Heart right ventricle (tissue), 16 donors: ENCODE data around the gene BUD23. TPM values are rescaled to one million over a fixed set of nuclear protein-coding genes. Genes with fewer than 3 reads are reported as not detected.

Experiments
- ATAC-seq, 8 donors: fragments of 200-7000 bp; cut with Tn5 transposase; one replicate each; pipeline ENCODE4 v1.9.1; 2020; ENCODE audit warnings: mild to moderate bottlenecking in 8 of 8, moderate library complexity in 8 of 8, moderate number of reproducible peaks in 1 of 8
- DNase-seq, 2 donors: peaks; one replicate each; pipeline ENCODE4 v3.0.0-alpha.2; 2020
- H3K27ac ChIP-seq, 10 donors: fragments of 200-600 bp; sonication (generic) in 2 of 10; one replicate each; pipeline versions ENCODE4 v1.5.0 to v1.8.0; 2020 to 2022; ENCODE audit warnings: mild to moderate bottlenecking in 3 of 10
- H3K27me3 ChIP-seq, 7 donors: fragments of 200-600 bp; one replicate each; pipeline ENCODE4 v1.8.0; 2021 to 2022; ENCODE audit warnings: mild to moderate bottlenecking in 2 of 7
- H3K36me3 ChIP-seq, 9 donors: fragments of 200-600 bp; sonication (generic) in 1 of 9; one replicate each; pipeline versions ENCODE4 v1.5.0 to v1.8.0; 2020 to 2022; ENCODE audit warnings: mild to moderate bottlenecking in 2 of 9
- H3K4me1 ChIP-seq, 9 donors: fragments of 200-600 bp; sonication (generic) in 1 of 9; one replicate each; pipeline versions ENCODE4 v1.5.0 to v1.8.0; 2020 to 2022; ENCODE audit warnings: mild to moderate bottlenecking in 4 of 9
- H3K4me3 ChIP-seq, 10 donors: fragments of 200-600 bp; sonication (generic) in 2 of 10; one replicate each; pipeline versions ENCODE4 v1.5.0 to v1.8.0; 2020 to 2022; ENCODE audit warnings: mild to moderate bottlenecking in 7 of 10, moderate library complexity in 2 of 10
- H3K9me3 ChIP-seq, 11 donors: fragments of 200-600 bp in 10 of 11; sonication (generic) in 2 of 11; one replicate each; pipeline versions ENCODE4 v1.5.0 to v1.8.0; 2013 to 2022; ENCODE audit warnings: mild to moderate bottlenecking in 2 of 11, control low read depth in 1 of 11, moderate library complexity in 1 of 11
- WGBS, 2 donors: extraction: QIAGEN DNeasy Blood & Tissue Kit; methylation state at CpG; one replicate each; pipeline ENCODE4 v1.1.7; 2013; ENCODE audit warnings: inconsistent platforms in 1 of 2; 5-methylcytosine and 5-hydroxymethylcytosine counted together
- intact Hi-C, 10 donors: fragments of 100-400 bp; cut with DNase I; formaldehyde crosslinking; loops; one replicate each; pipeline versions ENCODE4 v1.11.1 to v1.14.2; 2022
- polyA plus RNA-seq, 2 donors: library from polyadenylated mRNA; stranded (reverse); fragments of 200-250 nt; gene quantifications; one replicate each; pipeline ENCODE4 v1.2.3, GENCODE V29; 2013
- total RNA-seq, 10 donors: library from RNA; stranded (reverse); fragmentation: NEBNext Ultra II Directional in 3 of 10; extraction: Animal tissue kit (Norgen Biotek cat#: 25700) in 3 of 10; gene quantifications; one replicate each; pipeline versions ENCODE4 v1.2.1 to v1.2.4, GENCODE V29; 2021 to 2023
- TF ChIP-seq, protein P1 (sequence below), 9 donors: fragments of 200-600 bp; sonication (generic) in 2 of 9; IDR thresholded peaks; one replicate each; pipeline versions ENCODE4 v1.5.0 to v1.8.0; 2021 to 2022; ENCODE audit warnings: antibody characterized with exemption in 9 of 9, mild to moderate bottlenecking in 5 of 9, moderate library complexity in 1 of 9
- donor health status: Arrhythmogenic right ventricular cardiomyopathy.
- donor health status: ischemic (EF 13 %, LVEDD 7.1; RV severe dilation, severe dysfunction).
- donor health status: healthy with polysubstance abuse.
- donor health status: DM: no; HTN: yes; CAD: no.
- donor health status: DM: no; HTN: no; CAD: no.
- donor health status: ischemic (EF 25% LVEDD 6.9; RV normal size, moderate dysfunction).
- donor health status: ischemic (EF 25% LVEDD 5.7; RV mildly dilated, moderate dysfunction).
- donor health status: healthy.
- donor health status: DM: yes; HTN: yes; CAD: no.
- donor health status: Ischemic cardiomyopathy.
- donor health status: ischemic (EF 35%, LVEDD 5.7; RV mildly dilated, moderate dysfunction).
- donor health status: nonischemic (EF 11% LVEDD 7.7; RV severe dilation, severe dysfunction).
- donor health status: DM: yes; HTN: yes; CAD: no.
- donor health status: PGD.
- donor health status: ischemic (EF 29% LVEDD 5.4; RV normal size, mild dysfunction).
- donor health status: nonischemic (EF 23%, LVEDD 6.1; RV moderate dilation, normal function).

The BUD23 gene
- total and polyA plus RNA-seq, 12 donors = 63.4 to 134 (median 67.4) TPM

DNA sequence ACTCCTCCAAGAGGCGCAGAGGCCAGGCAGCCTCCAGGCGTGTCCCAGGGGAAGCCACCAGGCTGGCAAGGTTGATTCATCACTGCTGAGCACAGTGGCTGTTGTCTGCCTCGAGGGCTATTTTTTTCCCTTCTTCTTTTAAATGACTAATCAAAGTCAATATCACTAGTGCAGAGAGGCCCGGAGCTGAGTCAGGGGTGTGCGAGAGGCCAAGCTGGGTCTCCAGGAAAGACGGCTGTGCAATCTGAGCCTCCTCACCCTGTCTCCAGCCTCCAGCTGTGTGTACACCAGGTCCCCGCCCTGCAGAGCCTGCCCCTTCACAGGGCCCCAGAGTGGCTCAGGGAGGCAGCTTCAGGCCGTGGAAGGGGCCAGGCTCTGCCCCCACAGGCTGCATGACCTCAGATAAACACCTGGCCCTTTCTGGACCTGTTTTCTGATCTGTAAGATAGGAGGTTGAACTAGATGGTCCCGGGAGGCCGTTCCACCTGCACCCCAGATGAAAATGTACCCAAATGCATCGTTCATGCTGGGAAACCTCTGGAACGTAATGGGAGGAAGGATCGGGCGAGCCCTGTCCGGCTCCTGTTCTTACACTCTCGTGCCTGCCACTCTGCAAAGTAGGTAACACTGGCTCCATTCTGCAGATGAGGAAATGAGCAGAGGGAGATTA is 32.4 kb downstream of the BUD23 start:
- DNase-seq (no peak), ATAC-seq (peak in 1 of 8 donors; percentile 34)
- H3K36me3 ChIP-seq = no peaks in the 10 kb centered on the region
- H3K27me3 ChIP-seq = peaks cover 0 to 55% (median 0%) of the 10 kb centered on the region in 7 donors
- intact Hi-C loops = no loop called here
- H3K4me1 ChIP-seq = peaks cover 0 to 43% (median 14%) of the 10 kb centered on the region in 9 donors
- H3K9me3 ChIP-seq = no peaks in the 10 kb centered on the region
- H3K27ac ChIP-seq = no peak overlapping the region
- TF ChIP-seq, protein P1, sequence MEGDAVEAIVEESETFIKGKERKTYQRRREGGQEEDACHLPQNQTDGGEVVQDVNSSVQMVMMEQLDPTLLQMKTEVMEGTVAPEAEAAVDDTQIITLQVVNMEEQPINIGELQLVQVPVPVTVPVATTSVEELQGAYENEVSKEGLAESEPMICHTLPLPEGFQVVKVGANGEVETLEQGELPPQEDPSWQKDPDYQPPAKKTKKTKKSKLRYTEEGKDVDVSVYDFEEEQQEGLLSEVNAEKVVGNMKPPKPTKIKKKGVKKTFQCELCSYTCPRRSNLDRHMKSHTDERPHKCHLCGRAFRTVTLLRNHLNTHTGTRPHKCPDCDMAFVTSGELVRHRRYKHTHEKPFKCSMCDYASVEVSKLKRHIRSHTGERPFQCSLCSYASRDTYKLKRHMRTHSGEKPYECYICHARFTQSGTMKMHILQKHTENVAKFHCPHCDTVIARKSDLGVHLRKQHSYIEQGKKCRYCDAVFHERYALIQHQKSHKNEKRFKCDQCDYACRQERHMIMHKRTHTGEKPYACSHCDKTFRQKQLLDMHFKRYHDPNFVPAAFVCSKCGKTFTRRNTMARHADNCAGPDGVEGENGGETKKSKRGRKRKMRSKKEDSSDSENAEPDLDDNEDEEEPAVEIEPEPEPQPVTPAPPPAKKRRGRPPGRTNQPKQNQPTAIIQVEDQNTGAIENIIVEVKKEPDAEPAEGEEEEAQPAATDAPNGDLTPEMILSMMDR (IDR thresholded peaks at IDR 0.05) = no peak
- WGBS, 2 donors = 72 to 77% methylated on average over 16 of the region's 16 CpGs
- H3K4me3 ChIP-seq = no peak overlapping the region

DNA sequence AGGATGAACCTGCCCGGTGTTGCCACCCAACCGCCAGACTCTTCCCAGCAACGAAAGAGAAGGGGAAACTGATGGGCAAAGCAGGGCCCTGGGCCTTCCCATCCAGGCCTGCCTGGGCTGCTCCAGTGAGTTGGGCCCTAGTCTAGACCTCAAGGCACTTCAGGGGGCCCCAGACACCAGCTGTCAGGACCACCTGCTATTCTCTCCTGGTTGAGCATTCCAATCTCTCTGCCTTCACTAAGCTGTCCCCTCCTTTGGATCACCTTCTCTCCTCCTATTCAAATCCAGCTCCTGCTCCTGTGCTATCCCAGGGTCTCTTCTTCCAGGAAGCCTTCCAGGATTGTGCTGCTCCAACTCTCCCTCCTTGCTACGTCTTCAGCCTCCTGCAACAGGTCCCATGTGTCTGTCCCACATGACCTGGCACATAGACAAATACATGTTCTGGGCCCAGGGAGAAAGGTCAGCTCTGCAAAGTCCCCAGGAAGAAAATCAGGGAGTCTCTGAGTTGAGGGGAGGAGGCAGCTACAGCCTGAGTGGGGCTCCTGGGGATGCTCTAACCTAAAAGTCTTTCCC is 33.0 kb downstream of the BUD23 start:
- no peak overlapping the region for H3K27ac ChIP-seq
- 67 to 74% methylated on average over 4 of the region's 4 CpGs for WGBS, 2 donors

DNA sequence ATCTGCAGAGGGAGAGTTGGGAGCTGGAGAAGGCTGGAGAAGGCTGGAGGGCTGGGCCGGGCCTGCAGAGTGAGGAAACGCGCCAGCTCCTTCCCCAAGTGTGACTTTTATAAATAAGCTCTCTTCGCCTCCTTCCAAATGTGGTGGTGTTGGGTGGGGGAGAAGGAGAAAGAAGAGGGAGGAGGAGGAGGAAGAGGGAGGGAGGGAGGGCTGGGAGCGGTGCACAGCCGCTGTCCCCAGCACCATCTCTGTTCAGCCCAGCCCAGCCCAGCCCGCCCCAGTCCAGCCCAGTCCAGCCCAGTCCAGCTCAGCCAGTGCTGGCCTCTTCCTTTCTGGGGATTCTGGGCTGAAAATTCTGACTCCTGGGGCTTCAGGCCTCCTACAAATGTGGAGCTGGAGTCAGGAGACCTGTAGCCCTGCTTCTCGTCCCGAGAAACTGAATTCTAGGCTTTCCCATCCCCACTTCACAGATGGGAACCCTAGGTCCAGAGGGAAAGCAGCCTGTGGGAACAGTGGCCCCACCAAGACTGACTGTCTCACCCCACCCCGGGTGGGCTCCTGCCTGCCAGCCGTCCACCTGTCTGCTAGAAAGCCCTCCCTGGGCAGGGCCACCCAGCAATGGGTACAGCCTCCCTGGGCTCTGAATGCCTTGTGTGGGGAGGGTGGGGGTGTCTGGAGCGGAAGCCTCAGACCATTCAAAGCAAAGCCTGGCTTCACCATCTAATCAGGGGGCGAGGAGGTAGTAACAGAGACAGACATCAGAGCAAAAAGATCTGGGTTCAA is 33.8 kb downstream of the BUD23 start:
- ATAC-seq (no peak), DNase-seq (no peak)
- Histone ChIP-seq H3K27ac (peak overlapping the region in 1 of 10 donors; percentile 31), H3K36me3 (no peaks in the 10 kb centered on the region), H3K4me3 (no peak overlapping the region), H3K9me3 (no peaks in the 10 kb centered on the region), H3K4me1 (peaks cover 0 to 44% (median 25%) of the 10 kb centered on the region in 9 donors), H3K27me3 (peaks cover 0 to 65% (median 0%) of the 10 kb centered on the region in 7 donors)
- intact Hi-C loops = no loop called here
- TF ChIP-seq, protein P1 (IDR thresholded peaks at IDR 0.05) = no peak
- 78 to 85% methylated on average over 13 of the region's 13 CpGs for WGBS, 2 donors

More for the DNA sequence above, 33.0 kb downstream of the BUD23 start:
- Histone ChIP-seq H3K9me3 (no peaks in the 10 kb centered on the region), H3K4me3 (no peak overlapping the region), H3K36me3 (no peaks in the 10 kb centered on the region), H3K4me1 (peaks cover 0 to 43% (median 19%) of the 10 kb centered on the region in 9 donors), H3K27me3 (peaks cover 0 to 59% (median 0%) of the 10 kb centered on the region in 7 donors)
- intact Hi-C loops = no loop called here
- TF ChIP-seq, protein P1 (IDR thresholded peaks at IDR 0.05) = no peak
- DNase-seq = no peak
- no peak for ATAC-seq

DNA sequence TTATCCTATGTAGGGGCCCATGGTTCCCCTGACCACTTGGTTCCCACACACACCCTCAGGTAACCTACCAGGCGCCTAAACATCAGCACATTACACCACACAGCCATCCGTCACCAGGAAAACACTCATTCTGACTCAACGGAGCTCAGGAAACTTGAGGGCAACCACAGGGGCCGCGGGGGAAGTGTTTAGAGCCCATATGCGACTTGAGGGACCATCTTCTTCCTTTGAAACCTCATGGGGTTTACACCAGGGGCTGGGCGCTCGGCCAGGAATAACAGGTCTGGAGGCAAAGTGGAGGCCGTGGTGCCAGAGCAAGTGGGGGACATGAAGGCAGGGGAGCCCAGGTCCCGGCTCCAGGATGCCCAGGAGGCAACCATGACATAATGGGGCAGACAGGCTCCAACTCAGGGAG is 34.6 kb downstream of the BUD23 start:
- 65 to 74% methylated on average over 10 of the region's 10 CpGs for WGBS, 2 donors
- no peaks in the 10 kb centered on the region for H3K9me3 ChIP-seq
- H3K36me3 ChIP-seq = no peaks in the 10 kb centered on the region
- H3K4me3 ChIP-seq = peak overlapping the region in 3 of 10 donors; percentile 68 to 76 (median 75)
- H3K27ac ChIP-seq = peak overlapping the region in 1 of 10 donors; percentile 31
- H3K27me3 ChIP-seq = peaks cover 0 to 64% (median 0%) of the 10 kb centered on the region in 7 donors
- ATAC-seq (no peak), DNase-seq (no peak)
- H3K4me1 ChIP-seq = peaks cover 0 to 44% (median 25%) of the 10 kb centered on the region in 9 donors
- intact Hi-C loops = no loop called here
- TF ChIP-seq, protein P1 (IDR thresholded peaks at IDR 0.05) = no peak
